GM19193 (cell line): Measurements from ENCODE around the gene MUC13.

Experiments
- POLR2A ChIP-seq: IDR thresholded peaks from 4 replicates; pipeline ENCODE4 v1.6.1; 2011; ENCODE audit not compliant: insufficient read depth, insufficient read length; ENCODE audit errors: extremely low read depth

Gene MUC13

DNA sequence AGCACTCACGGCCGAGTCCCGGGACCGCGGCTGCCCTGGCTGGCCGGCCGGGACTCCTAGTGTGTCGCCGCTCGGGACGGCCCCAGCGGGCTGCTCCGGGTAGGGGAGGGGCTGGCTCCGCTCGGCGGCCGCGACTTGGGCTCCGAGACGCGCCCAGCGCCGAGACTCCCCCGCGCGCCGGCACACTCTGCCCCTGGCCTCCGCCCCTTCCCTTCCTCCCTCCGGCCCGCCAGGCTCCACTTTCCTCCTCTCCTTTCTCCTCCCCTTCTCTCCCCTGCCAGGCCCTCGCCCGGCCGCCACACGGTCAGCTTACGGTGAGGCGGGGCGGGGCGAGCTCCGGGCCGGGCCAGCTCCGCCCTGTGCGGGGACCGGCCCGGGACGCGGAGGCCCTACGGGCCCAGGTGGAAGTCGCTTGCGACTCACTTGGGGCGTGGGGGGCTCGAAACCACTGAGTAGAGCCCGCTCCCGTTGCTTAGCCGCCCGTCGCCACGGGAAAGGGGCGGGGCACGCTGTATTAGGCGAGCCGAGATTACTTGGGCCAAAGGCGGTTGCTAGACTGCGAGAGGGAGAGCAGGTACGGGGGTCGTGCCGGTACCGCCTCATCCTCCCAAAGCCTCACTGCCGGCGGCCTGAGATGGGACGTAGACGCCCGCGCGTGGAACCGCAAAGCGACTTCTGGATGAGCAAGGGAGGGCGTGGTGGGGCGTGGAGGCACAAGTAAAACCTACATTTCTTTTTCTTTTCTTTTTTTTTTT, 47.2 kb downstream of the MUC13 start, which contains the start of gene ITGB5:
TSS of gene ITGB5 (minus strand) at position 189 of the 755 bp plus-strand sequence. CDS start 365 bp downstream, outside the sequence.
- no peak for TF ChIP-seq POLR2A

DNA sequence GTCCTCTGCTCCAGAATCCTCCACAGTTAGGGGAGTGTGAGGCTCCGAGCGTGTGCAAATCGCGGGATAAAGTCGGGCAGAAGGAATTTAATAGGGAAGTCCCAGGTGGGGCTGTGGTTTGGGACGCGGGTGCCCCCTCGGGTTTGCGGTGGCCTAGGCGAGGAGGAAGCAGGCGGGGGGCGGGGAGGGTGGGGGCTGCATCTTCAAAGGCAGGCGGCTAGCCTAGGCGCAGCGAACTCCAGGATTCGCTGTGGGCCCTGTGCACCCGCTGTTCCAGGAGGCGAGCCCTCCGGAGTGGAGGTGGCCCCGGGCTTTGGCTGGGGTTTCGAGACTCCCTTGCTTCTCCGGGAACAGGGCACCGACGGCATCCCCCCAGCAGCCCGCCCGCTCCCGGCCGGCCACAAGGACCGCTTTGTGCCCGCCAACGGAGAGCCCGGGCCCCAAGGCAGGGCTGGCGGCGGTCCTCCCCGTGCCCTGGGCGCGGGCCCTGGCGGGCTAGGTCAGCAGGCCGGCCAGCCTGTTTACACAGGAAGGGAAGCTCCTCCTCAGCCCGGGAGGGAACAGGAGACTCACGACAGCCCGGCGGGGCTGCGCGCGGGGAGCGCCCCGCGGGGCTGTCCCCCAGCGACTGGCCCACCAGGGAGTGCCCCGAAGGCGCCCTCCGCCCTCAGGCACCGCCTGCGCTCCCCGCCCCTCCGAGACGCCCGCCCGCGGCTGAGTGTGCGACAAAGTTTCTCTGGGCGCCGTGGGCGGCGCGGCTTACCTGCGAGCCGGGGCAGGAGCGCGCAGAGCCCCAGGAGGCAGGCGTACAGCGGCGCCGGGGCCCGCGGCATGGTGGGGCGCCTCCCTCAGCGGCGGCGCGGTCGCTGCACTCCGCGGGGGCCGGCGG, 48.1 kb downstream of the MUC13 start:
- TF ChIP-seq POLR2A = no peak

DNA sequence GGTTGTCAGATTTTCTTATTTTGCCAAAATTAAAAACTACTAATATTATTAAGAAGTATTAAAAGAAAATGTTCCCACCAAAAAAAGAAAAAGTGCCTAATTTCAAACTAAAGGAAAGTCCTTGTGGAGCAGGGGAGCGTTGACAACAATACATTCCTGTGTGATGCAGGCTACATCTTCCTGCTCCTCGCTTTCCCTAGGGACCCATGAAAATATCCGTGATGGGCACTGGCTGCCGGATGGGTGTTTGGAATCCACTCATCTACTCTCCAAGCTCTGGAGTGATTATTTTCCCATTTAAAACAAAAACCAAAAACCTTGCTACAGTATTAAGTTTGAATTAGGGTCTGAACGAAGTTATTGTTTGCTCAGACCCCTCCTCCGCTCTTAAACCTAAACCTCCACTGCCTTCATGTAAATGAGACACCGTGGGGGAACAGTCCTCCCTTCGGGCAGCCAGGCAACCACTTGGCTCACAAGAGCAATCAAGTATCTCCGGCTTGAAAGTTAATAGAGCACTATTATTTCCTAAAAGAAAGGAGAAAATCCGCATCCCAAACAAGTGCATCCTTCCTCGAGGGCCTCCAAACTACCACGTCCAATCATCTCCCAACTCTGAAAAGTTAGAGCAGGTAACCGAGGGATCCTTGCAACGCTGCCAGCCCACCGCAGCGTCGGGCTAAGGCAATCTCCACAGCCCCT, 48.9 kb downstream of the MUC13 start:
- TF ChIP-seq POLR2A = no peak

DNA sequence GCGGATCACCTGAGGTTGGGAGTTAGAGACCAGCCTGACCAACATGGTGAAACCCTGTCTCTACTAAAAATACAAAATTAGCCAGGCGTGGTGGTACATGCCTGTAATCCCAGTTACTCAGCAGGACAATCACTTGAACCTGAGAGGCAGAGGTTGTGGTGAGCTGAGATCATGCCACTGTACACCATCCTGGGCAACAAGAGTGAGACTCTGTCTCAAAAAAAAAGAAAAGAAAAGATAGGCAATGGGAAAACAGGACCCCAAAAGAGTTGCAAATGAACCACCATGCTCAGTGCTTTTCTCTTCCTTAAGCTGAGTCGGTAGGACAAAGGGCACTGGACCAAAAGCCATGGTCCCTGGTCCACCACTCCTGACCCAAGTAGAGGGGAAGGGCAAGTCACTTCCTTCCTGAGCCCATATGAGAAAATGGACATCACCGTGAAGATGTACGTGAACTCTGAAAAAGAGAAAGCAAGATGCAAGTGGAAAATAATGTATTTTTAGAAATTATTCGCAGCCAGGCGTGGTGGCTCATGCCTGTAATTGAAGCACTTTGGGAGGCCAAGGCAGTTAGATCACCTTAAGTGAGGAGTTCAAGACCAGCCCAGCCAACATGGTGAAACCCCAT, 50.0 kb downstream of the MUC13 start:
- no peak for TF ChIP-seq POLR2A

DNA sequence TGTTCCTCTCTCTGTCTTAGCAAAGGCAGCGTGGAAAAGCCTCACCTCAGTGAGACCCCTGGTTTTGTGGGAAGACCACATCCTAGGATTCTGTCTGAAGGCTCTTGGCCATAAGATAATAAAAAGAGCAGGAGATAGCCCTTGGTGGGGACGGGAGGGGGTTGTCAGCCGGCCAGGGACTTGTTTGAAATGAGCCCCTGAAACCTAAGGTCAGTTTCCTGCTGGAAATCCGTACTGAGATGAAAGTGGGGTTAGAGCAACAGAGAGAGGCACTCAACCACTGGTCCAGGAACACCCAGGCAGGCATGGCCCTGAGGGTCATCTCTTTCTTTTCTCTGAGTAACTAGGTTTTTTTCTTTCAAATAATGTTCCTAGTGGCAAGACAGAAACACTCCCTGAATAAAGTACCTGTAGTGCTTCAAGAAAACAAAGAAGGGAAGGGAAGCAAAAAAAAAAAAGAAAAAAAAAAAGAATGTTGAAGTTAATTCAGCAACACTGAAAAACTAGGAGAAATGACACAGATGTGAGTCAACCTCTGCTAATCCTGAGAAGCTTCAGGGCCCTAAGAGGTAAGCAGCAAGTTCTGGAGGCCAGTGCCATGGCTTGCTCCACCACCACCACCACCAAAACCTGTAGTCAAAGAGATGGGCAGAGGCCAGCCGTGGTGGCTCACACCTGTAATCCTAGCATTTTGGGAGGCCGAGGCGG, 50.6 kb downstream of the MUC13 start:
- TF ChIP-seq POLR2A = no peak

DNA sequence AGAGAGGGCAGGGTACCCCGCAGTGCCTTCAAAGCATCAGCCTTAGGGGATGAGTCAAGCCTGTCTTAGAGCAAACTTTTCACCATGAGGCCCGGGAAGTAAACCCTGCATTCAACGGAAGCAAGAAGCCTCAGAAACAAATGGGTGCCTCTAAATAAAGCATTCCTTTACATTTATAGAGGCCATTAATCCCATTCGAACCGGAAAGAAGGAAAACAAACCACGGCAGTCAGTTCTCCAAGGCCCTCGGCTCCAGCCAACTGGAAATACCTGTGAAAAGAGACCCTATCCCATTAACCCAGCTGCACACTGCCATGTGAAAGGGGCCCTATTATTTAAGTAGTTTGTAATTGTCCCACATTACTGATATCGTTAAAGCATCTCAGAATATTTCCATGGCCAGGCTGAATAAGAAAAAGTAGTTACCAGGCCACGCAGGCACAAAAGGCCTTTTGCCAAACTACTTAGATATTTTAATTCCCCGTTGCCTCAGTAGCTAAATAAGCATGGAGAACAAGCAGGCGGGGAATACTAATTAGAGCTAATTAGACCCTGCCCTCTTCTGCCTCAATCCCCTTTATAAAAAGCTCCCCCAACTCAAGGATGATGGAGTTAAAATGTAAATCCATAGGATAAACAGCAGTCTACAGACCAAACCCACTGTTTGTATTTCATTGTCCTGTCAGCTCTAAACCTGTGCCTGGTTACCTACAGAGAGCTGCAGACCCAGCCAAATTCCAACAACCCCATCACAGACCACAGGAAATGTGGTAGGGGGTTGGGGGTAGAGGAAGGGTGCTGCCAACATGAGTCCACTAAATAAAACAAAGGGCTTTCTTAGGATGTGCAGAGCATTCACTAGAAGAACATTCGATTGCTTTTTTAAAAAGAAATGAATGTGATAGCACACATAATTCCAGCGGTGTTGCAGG, 51.5 kb downstream of the MUC13 start:
- no peak for TF ChIP-seq POLR2A

DNA sequence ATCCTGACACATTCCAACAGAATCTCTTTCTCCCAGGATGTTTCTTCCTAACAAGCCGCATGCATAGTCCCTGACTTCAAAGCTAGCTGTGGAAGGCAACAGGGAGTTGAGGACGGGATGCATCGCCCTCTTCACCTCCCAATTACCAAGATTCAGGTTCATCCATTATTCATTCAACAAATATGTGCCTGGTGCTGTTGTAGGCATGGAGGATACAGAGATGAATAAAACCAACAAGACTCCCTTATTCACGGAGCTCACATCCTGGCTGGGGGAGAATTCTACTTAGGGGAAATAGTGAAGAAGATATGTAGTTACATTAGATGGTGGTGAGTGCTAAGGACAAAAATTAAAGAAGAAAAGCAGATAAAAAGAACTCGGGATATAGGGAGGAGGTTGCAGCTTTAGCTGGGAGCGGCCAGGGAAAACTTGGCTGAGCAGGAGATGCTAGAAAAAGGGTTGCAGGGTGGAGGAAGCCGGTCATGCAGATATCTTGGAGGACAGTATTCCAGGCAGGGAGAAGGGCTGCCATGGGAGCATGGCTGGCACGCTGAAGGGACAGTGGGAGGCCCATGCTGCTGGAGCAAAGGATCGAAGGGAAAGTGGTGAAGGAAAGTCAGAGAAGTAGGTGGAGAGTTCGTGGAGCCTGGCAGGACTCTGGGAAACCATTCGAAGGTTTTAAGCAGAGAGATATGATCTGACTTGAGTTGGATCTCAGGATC, 52.4 kb downstream of the MUC13 start:
- no peak for TF ChIP-seq POLR2A

DNA sequence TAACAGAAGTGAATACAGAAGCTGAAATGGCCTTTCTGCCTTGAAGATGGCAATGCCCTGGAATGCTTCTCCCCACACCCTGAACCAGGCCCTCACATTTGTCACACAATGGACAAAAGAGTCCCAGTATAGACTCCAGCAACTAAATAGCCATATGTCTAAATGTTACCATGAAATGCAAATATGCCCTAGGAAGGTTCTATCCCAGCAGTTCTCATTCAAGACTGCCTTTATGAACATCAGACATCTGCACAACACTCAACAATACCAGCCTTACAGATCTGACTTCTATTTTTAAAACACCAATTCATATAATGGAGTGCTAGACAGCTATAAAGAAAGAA, 55.2 kb downstream of the MUC13 start:
- TF ChIP-seq POLR2A = no peak

DNA sequence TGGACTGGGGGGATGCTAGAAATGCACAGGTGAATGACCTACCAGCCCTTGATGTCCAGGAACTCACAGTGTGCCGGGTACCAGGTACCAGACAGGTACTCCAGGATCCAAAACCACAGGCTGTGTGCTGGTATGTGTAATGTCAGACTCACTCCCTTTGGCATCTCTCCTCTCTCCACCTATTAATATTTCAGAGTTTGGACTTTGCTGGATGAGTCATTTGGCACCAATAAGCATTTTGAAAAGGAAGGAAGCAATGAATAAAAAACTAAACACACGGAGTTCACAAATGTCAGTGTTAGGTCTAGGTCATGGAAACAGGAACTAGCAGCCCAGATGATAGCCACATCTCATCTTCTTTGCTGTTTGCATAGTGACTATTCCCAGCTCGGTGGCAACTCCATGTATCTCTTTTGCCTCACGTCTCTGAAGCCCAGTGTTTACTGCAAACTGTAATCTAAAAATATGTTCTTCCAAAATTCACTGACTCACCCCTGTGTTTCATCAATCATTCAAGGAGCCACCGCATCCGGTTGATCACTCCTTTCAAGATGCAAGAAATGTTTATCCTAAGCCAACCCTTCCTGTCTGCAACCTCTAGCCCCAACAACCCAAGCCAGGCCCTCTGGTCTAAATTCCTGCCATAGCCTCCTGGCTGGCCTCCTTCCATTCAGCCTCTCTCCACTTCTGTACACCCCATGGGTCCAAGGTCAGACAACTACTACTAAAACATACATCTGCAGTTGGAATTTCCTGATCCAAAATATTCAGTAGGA, 55.8 kb downstream of the MUC13 start:
- no peak for TF ChIP-seq POLR2A

DNA sequence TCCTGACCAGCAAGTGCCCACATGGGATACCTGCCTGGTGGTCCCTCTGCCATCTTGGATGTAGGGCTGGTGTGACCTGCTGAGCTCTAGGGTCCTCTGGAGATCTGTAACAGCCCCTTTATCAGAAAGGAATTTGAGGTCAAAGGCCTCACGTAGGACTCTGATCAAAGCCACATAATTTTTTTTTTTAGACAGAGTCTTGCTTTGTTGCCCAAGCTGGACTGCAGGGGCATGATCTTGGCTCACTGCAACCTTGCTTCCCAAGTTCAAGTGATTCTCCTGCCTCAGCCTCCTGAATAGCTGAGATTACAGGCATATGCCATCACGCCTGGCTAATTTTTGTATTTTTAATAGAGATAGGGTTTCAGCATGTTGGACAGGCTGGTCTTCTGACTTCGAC, 56.9 kb downstream of the MUC13 start:
- TF ChIP-seq POLR2A = no peak

DNA sequence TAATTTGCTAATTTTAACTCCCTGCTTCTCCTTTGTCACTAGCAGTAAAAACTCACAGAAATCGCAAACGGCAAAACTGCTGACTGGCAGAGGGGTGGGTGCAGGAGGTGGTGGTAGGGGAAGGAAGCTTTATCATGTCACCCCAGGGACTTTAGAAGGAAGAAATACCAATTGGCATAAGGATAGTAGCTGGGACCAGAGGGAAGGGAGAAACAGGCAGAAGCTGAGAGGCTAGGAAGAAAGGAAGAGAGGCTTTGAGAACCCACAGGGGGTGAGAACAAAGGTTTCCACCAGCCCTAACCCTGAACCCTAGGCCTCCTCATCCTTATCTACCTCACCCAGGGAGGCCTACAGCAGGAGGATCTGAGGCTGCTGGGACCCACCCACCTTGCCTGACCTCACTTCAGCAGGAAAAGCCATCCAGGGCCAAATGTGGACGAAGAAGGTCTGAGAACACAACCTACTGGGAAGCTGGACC, 58.1 kb downstream of the MUC13 start:
- no peak for TF ChIP-seq POLR2A

DNA sequence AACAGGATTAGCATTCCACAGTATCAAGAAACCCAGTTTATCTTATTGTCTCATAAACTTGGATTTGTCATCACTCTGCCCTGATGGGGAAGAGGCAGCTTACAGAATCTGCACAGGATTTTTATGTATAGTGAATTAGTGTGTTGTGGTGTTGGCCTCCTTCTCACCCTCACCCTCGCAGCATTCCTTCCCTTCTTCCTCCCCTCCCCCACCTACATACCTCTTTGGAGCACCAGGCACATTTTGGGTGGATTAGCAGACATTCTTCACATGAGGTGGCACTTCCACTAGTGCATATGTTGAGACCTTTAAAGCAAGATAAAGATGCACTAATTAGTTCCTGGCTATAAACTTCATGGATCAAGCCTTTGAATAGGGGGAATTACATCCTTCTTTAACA, 61.3 kb downstream of the MUC13 start:
- no peak for TF ChIP-seq POLR2A
